IMR-90 (cell line): ENCODE results near the gene KAT7.

Experiments used
- CTCF ChIP-seq: conservative IDR thresholded peaks from 2 replicates; pipeline ENCODE4 v1.5.1; 2012; ENCODE audit warnings: mild to moderate bottlenecking, low read depth, low read length, improper control_type of control experiment
- FOS ChIP-seq: fragments of 150-350 bp; IDR thresholded peaks from 2 replicates; pipeline ENCODE4 v1.6.1; 2016; ENCODE audit warnings: low read depth, low read length
- RCOR1 ChIP-seq: IDR thresholded peaks from 2 replicates; pipeline ENCODE4 v1.6.1; 2012; ENCODE audit warnings: mild to moderate bottlenecking, low read length, improper control_type of control experiment; ENCODE audit not compliant: insufficient replicate concordance
- RFX5 ChIP-seq: IDR thresholded peaks from 2 replicates; pipeline ENCODE4 v1.8.0; 2012; ENCODE audit warnings: low read depth, mild to moderate bottlenecking, low read length, moderate library complexity
- SMC3 ChIP-seq: fragments of 150-350 bp; IDR thresholded peaks from 2 replicates; pipeline ENCODE4 v1.6.1; 2016; ENCODE audit warnings: low read depth, mild to moderate bottlenecking, antibody characterized with exemption, low read length, moderate library complexity
- USF2 ChIP-seq: fragments of 150-350 bp; IDR thresholded peaks from 2 replicates; pipeline ENCODE4 v1.6.1; 2017; ENCODE audit warnings: mild to moderate bottlenecking, antibody characterized with exemption, low read length, low read depth

GRCh38 chr17:49798738-49799137 lies 10.3 kb downstream of the KAT7 start:
- no peak for TF ChIP-seq RFX5
- TF ChIP-seq USF2: no peak
- no peak for TF ChIP-seq CTCF
- TF ChIP-seq RCOR1: no peak
- TF ChIP-seq FOS: no peak
- TF ChIP-seq SMC3: no peak
